Measurements from ENCODE around the gene ZNF575. TPM values are rescaled to one million over a fixed set of nuclear protein-coding genes. Genes with fewer than 3 reads are reported as not detected.
"Not testable (repeated sequence)": the region's sequence is repeated elsewhere in the genome, so short reads cannot be mapped to it uniquely, and the experiment has no call there.

Gene ZNF575
- total RNA-seq, 2 experiments from 2014 or later = 3.1 to 5.2 TPM

GRCh38 chr19:43501661-43502418 lies 31.1 kb upstream of the ZNF575 start:
- no peak for DNase-seq
- no peak overlapping the region for H3K27ac Mint-ChIP-seq
- CTCF ChIA-PET = interaction anchor here (0.6 to 1.2 kb wide), 6 partner anchors 23 to 1120 kb away, joined by 3 to 5 read pairs (median 3); partner anchors contain the start of genes IRGQ, XRCC1 and ZNF576
- intact Hi-C loops (cut with micrococcal nuclease) = no loop called here
- no peak overlapping the region for H3K4me3 Mint-ChIP-seq
- no peaks in the 10 kb centered on the region for H3K9me3 Mint-ChIP-seq
- no peaks in the 10 kb centered on the region for H3K27me3 Mint-ChIP-seq (ENCODE audit: low read depth)
- peaks cover 9% of the 10 kb centered on the region for H3K36me3 Mint-ChIP-seq (ENCODE audit: low read depth)
- H3K4me1 Mint-ChIP-seq (ENCODE audit: low read depth) = peaks cover 29% of the 10 kb centered on the region

- no peaks in the 10 kb centered on the region for H3K9me3 Mint-ChIP-seq
- intact Hi-C loops (cut with micrococcal nuclease) = no loop called here
- CTCF ChIA-PET = interaction anchor here (0.6 to 2.9 kb wide), 5 partner anchors 55 to 1121 kb away, joined by 3 to 32 read pairs (median 3); partner anchors contain the start of genes IRGQ, XRCC1 and ZNF576
- no peak overlapping the region for H3K4me3 Mint-ChIP-seq
- DNase-seq = no peak
- H3K4me1 Mint-ChIP-seq (ENCODE audit: low read depth) = peaks cover 29% of the 10 kb centered on the region
- no peaks in the 10 kb centered on the region for H3K27me3 Mint-ChIP-seq (ENCODE audit: low read depth)
- H3K27ac Mint-ChIP-seq = no peak overlapping the region
- peaks cover 8% of the 10 kb centered on the region for H3K36me3 Mint-ChIP-seq (ENCODE audit: low read depth)
Observed at GRCh38 chr19:43502419-43502976, 30.5 kb upstream of the ZNF575 start.

- no peaks in the 10 kb centered on the region for H3K9me3 Mint-ChIP-seq
- DNase-seq = peak; percentile 99
- CTCF ChIA-PET = interaction anchor here (1.0 to 2.9 kb wide), 4 partner anchors 15 to 71 kb away, joined by 3 to 32 read pairs (median 11); no protein-coding TSS in a partner anchor
- no peaks in the 10 kb centered on the region for H3K27me3 Mint-ChIP-seq (ENCODE audit: low read depth)
- H3K36me3 Mint-ChIP-seq (ENCODE audit: low read depth) = peaks cover 8% of the 10 kb centered on the region
- peak overlapping the region; percentile 97 for H3K4me3 Mint-ChIP-seq
- H3K4me1 Mint-ChIP-seq (ENCODE audit: low read depth) = peaks cover 29% of the 10 kb centered on the region
- H3K27ac Mint-ChIP-seq = peak overlapping the region; percentile 92
- intact Hi-C loops (cut with micrococcal nuclease) = loop anchor here (1.0 to 2.0 kb wide), 9 partner anchors 16 to 165 kb away; partner anchors contain the start of genes ETHE1, IRGQ, ZNF575 and ZNF576
Observed at GRCh38 chr19:43503501-43504425, 29.2 kb upstream of the ZNF575 start.

GRCh38 chr19:43504426-43505185 lies 28.4 kb upstream of the ZNF575 start, which contains the start of gene PHLDB3:
TSS of gene PHLDB3 (minus strand) at chr19:43504746. CDS start at chr19:43504118, 628 bp downstream.
- no peaks in the 10 kb centered on the region for H3K27me3 Mint-ChIP-seq (ENCODE audit: low read depth)
- peak within 1 kb of the TSS; percentile 97 for H3K4me3 Mint-ChIP-seq
- CTCF ChIA-PET = interaction anchor here (0.6 to 2.9 kb wide), 7 partner anchors 14 to 162 kb away, joined by 3 to 32 read pairs (median 4); no protein-coding TSS in a partner anchor
- intact Hi-C loops (cut with micrococcal nuclease) = loop anchor here (1.0 to 2.0 kb wide), 9 partner anchors 15 to 164 kb away; partner anchors contain the start of genes ETHE1, IRGQ, ZNF575 and ZNF576
- H3K27ac Mint-ChIP-seq = peak within 1 kb of the TSS; percentile 92
- DNase-seq = peak; percentile 59
- no peaks in the 10 kb centered on the region for H3K9me3 Mint-ChIP-seq
- peaks cover 29% of the 10 kb centered on the region for H3K4me1 Mint-ChIP-seq (ENCODE audit: low read depth)
- H3K36me3 Mint-ChIP-seq (ENCODE audit: low read depth) = peaks cover 11% of the 10 kb centered on the region

GRCh38 chr19:43505186-43505456 lies 27.9 kb upstream of the ZNF575 start:
- CTCF ChIA-PET = interaction anchor here (0.6 to 2.9 kb wide), 7 partner anchors 14 to 161 kb away, joined by 3 to 32 read pairs (median 4); no protein-coding TSS in a partner anchor
- DNase-seq = no peak
- Mint-ChIP-seq H3K4me1 (ENCODE audit: low read depth) (peaks cover 29% of the 10 kb centered on the region), H3K36me3 (ENCODE audit: low read depth) (peaks cover 11% of the 10 kb centered on the region), H3K27ac (peak overlapping the region; percentile 35), H3K27me3 (ENCODE audit: low read depth) (no peaks in the 10 kb centered on the region), H3K4me3 (peak overlapping the region; percentile 38), H3K9me3 (no peaks in the 10 kb centered on the region)
- intact Hi-C loops (cut with micrococcal nuclease) = loop anchor here (2.0 kb wide), 1 partner anchor 22 kb away; the partner anchor contains the start of gene ETHE1

- H3K27me3 Mint-ChIP-seq (ENCODE audit: low read depth) = no peaks in the 10 kb centered on the region
- CTCF ChIA-PET = interaction anchor here (0.5 to 2.0 kb wide), 2 partner anchors 17 to 73 kb away, joined by 3 to 11 read pairs; no protein-coding TSS in a partner anchor
Observed at GRCh38 chr19:43505941-43506340, 27.0 kb upstream of the ZNF575 start.

GRCh38 chr19:43506629-43507028 lies 26.4 kb upstream of the ZNF575 start:
- CTCF ChIA-PET = interaction anchor here (0.5 kb wide), 1 partner anchor 16 kb away, joined by 3 read pairs; no protein-coding TSS in a partner anchor
- peaks cover 24% of the 10 kb centered on the region for H3K4me1 Mint-ChIP-seq (ENCODE audit: low read depth)
- H3K9me3 Mint-ChIP-seq = no peaks in the 10 kb centered on the region
- no peak for DNase-seq
- no peaks in the 10 kb centered on the region for H3K27me3 Mint-ChIP-seq (ENCODE audit: low read depth)
- H3K27ac Mint-ChIP-seq = no peak overlapping the region
- H3K4me3 Mint-ChIP-seq = no peak overlapping the region
- intact Hi-C loops (cut with micrococcal nuclease) = no loop called here
- H3K36me3 Mint-ChIP-seq (ENCODE audit: low read depth) = peaks cover 11% of the 10 kb centered on the region

More at GRCh38 chr19:43505941-43506340, 27.0 kb upstream of the ZNF575 start:
- Mint-ChIP-seq H3K4me3 (no peak overlapping the region), H3K36me3 (ENCODE audit: low read depth) (peaks cover 11% of the 10 kb centered on the region), H3K9me3 (no peaks in the 10 kb centered on the region), H3K4me1 (ENCODE audit: low read depth) (peaks cover 27% of the 10 kb centered on the region), H3K27ac (peak overlapping the region; percentile 16)
- DNase-seq = no peak
- intact Hi-C loops (cut with micrococcal nuclease) = loop anchor here (2.0 kb wide), 1 partner anchor 21 kb away; the partner anchor contains the start of gene ETHE1

GRCh38 chr19:43507880-43508279 lies 25.1 kb upstream of the ZNF575 start:
- Mint-ChIP-seq H3K4me1 (ENCODE audit: low read depth) (peaks cover 18% of the 10 kb centered on the region), H3K36me3 (ENCODE audit: low read depth) (peaks cover 9% of the 10 kb centered on the region), H3K27me3 (ENCODE audit: low read depth) (no peaks in the 10 kb centered on the region), H3K9me3 (no peaks in the 10 kb centered on the region), H3K4me3 (no peak overlapping the region), H3K27ac (no peak overlapping the region)
- intact Hi-C loops (cut with micrococcal nuclease) = no loop called here
- no peak for DNase-seq
- CTCF ChIA-PET = no interaction called here

GRCh38 chr19:43510713-43511112 lies 22.3 kb upstream of the ZNF575 start:
- no peak overlapping the region for H3K27ac Mint-ChIP-seq
- no peaks in the 10 kb centered on the region for H3K4me1 Mint-ChIP-seq (ENCODE audit: low read depth)
- no peaks in the 10 kb centered on the region for H3K9me3 Mint-ChIP-seq
- CTCF ChIA-PET = interaction anchor here (1.0 to 1.8 kb wide), 3 partner anchors 9 to 63 kb away, joined by 3 to 12 read pairs (median 8); no protein-coding TSS in a partner anchor
- H3K36me3 Mint-ChIP-seq (ENCODE audit: low read depth) = peaks cover 16% of the 10 kb centered on the region
- no peak overlapping the region for H3K4me3 Mint-ChIP-seq
- H3K27me3 Mint-ChIP-seq (ENCODE audit: low read depth) = no peaks in the 10 kb centered on the region
- intact Hi-C loops (cut with micrococcal nuclease) = no loop called here
- DNase-seq = no peak

GRCh38 chr19:43511324-43511723 lies 21.7 kb upstream of the ZNF575 start:
- CTCF ChIA-PET = interaction anchor here (0.6 to 1.8 kb wide), 2 partner anchors 43 to 64 kb away, joined by 3 to 8 read pairs; no protein-coding TSS in a partner anchor
- intact Hi-C loops (cut with micrococcal nuclease) = no loop called here
- Mint-ChIP-seq H3K27me3 (ENCODE audit: low read depth) (no peaks in the 10 kb centered on the region), H3K4me1 (ENCODE audit: low read depth) (no peaks in the 10 kb centered on the region), H3K36me3 (ENCODE audit: low read depth) (peaks cover 14% of the 10 kb centered on the region), H3K9me3 (no peaks in the 10 kb centered on the region), H3K27ac (no peak overlapping the region), H3K4me3 (no peak overlapping the region)
- DNase-seq = no peak

GRCh38 chr19:43512399-43512798 lies 20.6 kb upstream of the ZNF575 start:
- DNase-seq; CTCF ChIA-PET; H3K9me3 Mint-ChIP-seq; H3K27me3 Mint-ChIP-seq (ENCODE audit: low read depth); H3K27ac Mint-ChIP-seq; H3K4me3 Mint-ChIP-seq; H3K4me1 Mint-ChIP-seq (ENCODE audit: low read depth); intact Hi-C loops (cut with micrococcal nuclease): not testable (repeated sequence)
- H3K36me3 Mint-ChIP-seq (ENCODE audit: low read depth) = peaks cover 14% of the 10 kb centered on the region

Data from activated naive CD4-positive, alpha-beta T cell treated with anti-CD3 and anti-CD28 coated beads for 36 hours (primary cell).